ENCODE results near the gene DDB1.
A peak's percentile ranks its signal among the peaks of the same experiment; 100 is the strongest.

DDB1 gene

GRCh38 chr11:61290905-61291690, 41.8 kb downstream of the DDB1 start:
- Histone ChIP-seq H3K27me3 (replicated peaks in 2 of 5; ENCODE audit: control insufficient read depth in 4 of 5, insufficient read depth in 5 of 5, low read length in 4 of 5) (no peaks in the 10 kb centered on the region), H3K36me3 (ENCODE audit: control insufficient read depth in 4 of 4, insufficient read depth in 4 of 4, low read length in 3 of 4) (peaks cover 0 to 16% (median 3%) of the 10 kb centered on the region in 4 experiments), H3K27ac (ENCODE audit: insufficient read depth in 1 of 2, low read depth in 1 of 2, low read length in 2 of 2, poor library complexity in 1 of 2, severe bottlenecking in 2 of 2) (no peak overlapping the region), H3K9me3 (ENCODE audit: control extremely low read depth in 1 of 5, control insufficient read depth in 4 of 5, insufficient read depth in 2 of 5, low read depth in 1 of 5, low read length in 4 of 5) (no peaks in the 10 kb centered on the region), H3K4me1 (ENCODE audit: control extremely low read depth in 1 of 4, control insufficient read depth in 4 of 4, insufficient read depth in 4 of 4, low read length in 3 of 4) (peaks cover 0 to 27% (median 26%) of the 10 kb centered on the region in 4 experiments), H3K4me3 (ENCODE audit: control insufficient read depth in 1 of 7, extremely low read depth in 1 of 7, insufficient read depth in 4 of 7, low read depth in 2 of 7, low read length in 6 of 7) (no peak overlapping the region)
- ChIA-PET POLR2A (interaction anchor here (0.7 kb wide), 1 partner anchor 249 kb away, joined by 4 read pairs; no protein-coding TSS in a partner anchor), CTCF (interaction anchor here (0.6 to 2.1 kb wide), 3 partner anchors 29 to 38 kb away, joined by 3 to 7 read pairs (median 3); no protein-coding TSS in a partner anchor)
- peak in 2 of 3 donors; percentile 9 to 15 for DNase-seq
- WGBS (ENCODE audit: insufficient coverage): 97% methylated on average over 11 of the region's 12 CpGs

- Histone ChIP-seq H3K27ac (ENCODE audit: insufficient read depth in 1 of 2, low read depth in 1 of 2, low read length in 2 of 2, poor library complexity in 1 of 2, severe bottlenecking in 2 of 2) (peak overlapping the region in 1 of 2 experiments; percentile 54), H3K9me3 (ENCODE audit: control extremely low read depth in 1 of 5, control insufficient read depth in 4 of 5, insufficient read depth in 2 of 5, low read depth in 1 of 5, low read length in 4 of 5) (no peaks in the 10 kb centered on the region), H3K4me1 (ENCODE audit: control extremely low read depth in 1 of 4, control insufficient read depth in 4 of 4, insufficient read depth in 4 of 4, low read length in 3 of 4) (no peaks in the 10 kb centered on the region), H3K36me3 (ENCODE audit: control insufficient read depth in 4 of 4, insufficient read depth in 4 of 4, low read length in 3 of 4) (peaks cover 0 to 37% (median 15%) of the 10 kb centered on the region in 4 experiments), H3K27me3 (replicated peaks in 2 of 5; ENCODE audit: control insufficient read depth in 4 of 5, insufficient read depth in 5 of 5, low read length in 4 of 5) (no peaks in the 10 kb centered on the region), H3K4me3 (ENCODE audit: control insufficient read depth in 1 of 7, extremely low read depth in 1 of 7, insufficient read depth in 4 of 7, low read depth in 2 of 7, low read length in 6 of 7) (no peak overlapping the region)
- DNase-seq: peak; percentile 23 to 73 (median 48)
- whole genome bisulfite sequencing (ENCODE audit: insufficient coverage): 89% methylated on average over 14 of the region's 14 CpGs
- CTCF ChIA-PET: no interaction called here
- POLR2A ChIA-PET: no interaction called here
Measured at GRCh38 chr11:61287338-61287977, 45.4 kb downstream of the DDB1 start.

- no peak for DNase-seq
- Histone ChIP-seq H3K9me3 (ENCODE audit: control extremely low read depth in 1 of 5, control insufficient read depth in 4 of 5, insufficient read depth in 2 of 5, low read depth in 1 of 5, low read length in 4 of 5) (no peaks in the 10 kb centered on the region), H3K4me3 (ENCODE audit: control insufficient read depth in 1 of 7, extremely low read depth in 1 of 7, insufficient read depth in 4 of 7, low read depth in 2 of 7, low read length in 6 of 7) (no peak overlapping the region), H3K27me3 (replicated peaks in 2 of 5; ENCODE audit: control insufficient read depth in 4 of 5, insufficient read depth in 5 of 5, low read length in 4 of 5) (no peaks in the 10 kb centered on the region), H3K27ac (ENCODE audit: insufficient read depth in 1 of 2, low read depth in 1 of 2, low read length in 2 of 2, poor library complexity in 1 of 2, severe bottlenecking in 2 of 2) (no peak overlapping the region), H3K4me1 (ENCODE audit: control extremely low read depth in 1 of 4, control insufficient read depth in 4 of 4, insufficient read depth in 4 of 4, low read length in 3 of 4) (no peaks in the 10 kb centered on the region), H3K36me3 (ENCODE audit: control insufficient read depth in 4 of 4, insufficient read depth in 4 of 4, low read length in 3 of 4) (peaks cover 0 to 57% (median 26%) of the 10 kb centered on the region in 4 experiments)
- CTCF ChIA-PET: interaction anchor here (1.1 kb wide), 2 partner anchors 10 to 102 kb away, joined by 3 to 4 read pairs; no protein-coding TSS in a partner anchor
- POLR2A ChIA-PET: no interaction called here
- 88% methylated on average over 1 of the region's 4 CpGs for WGBS (ENCODE audit: insufficient coverage)
Measured at GRCh38 chr11:61283613-61284012, 49.3 kb downstream of the DDB1 start.

GRCh38 chr11:61281581-61282250, 51.2 kb downstream of the DDB1 start:
- H3K27ac ChIP-seq (ENCODE audit: insufficient read depth in 1 of 2, low read depth in 1 of 2, low read length in 2 of 2, poor library complexity in 1 of 2, severe bottlenecking in 2 of 2): no peak overlapping the region
- POLR2A ChIA-PET: interaction anchor here (0.8 kb wide), 1 partner anchor 12 kb away, joined by 3 read pairs; no protein-coding TSS in a partner anchor
- no peaks in the 10 kb centered on the region for H3K27me3 ChIP-seq (replicated peaks in 2 of 5; ENCODE audit: control insufficient read depth in 4 of 5, insufficient read depth in 5 of 5, low read length in 4 of 5)
- no peaks in the 10 kb centered on the region for H3K4me1 ChIP-seq (ENCODE audit: control extremely low read depth in 1 of 4, control insufficient read depth in 4 of 4, insufficient read depth in 4 of 4, low read length in 3 of 4)
- H3K9me3 ChIP-seq (ENCODE audit: control extremely low read depth in 1 of 5, control insufficient read depth in 4 of 5, insufficient read depth in 2 of 5, low read depth in 1 of 5, low read length in 4 of 5): no peaks in the 10 kb centered on the region
- H3K4me3 ChIP-seq (ENCODE audit: control insufficient read depth in 1 of 7, extremely low read depth in 1 of 7, insufficient read depth in 4 of 7, low read depth in 2 of 7, low read length in 6 of 7): no peak overlapping the region
- peaks cover 0 to 50% (median 27%) of the 10 kb centered on the region in 4 experiments for H3K36me3 ChIP-seq (ENCODE audit: control insufficient read depth in 4 of 4, insufficient read depth in 4 of 4, low read length in 3 of 4)
- CTCF ChIA-PET: interaction anchor here (1.2 kb wide), 1 partner anchor 104 kb away, joined by 4 read pairs; no protein-coding TSS in a partner anchor
- 82% methylated on average over 35 of the region's 35 CpGs for WGBS (ENCODE audit: insufficient coverage)
- DNase-seq: peak in 2 of 3 donors; percentile 22 to 33

GRCh38 chr11:61280883-61281580, 51.9 kb downstream of the DDB1 start:
- Histone ChIP-seq H3K27me3 (replicated peaks in 2 of 5; ENCODE audit: control insufficient read depth in 4 of 5, insufficient read depth in 5 of 5, low read length in 4 of 5) (no peaks in the 10 kb centered on the region), H3K9me3 (ENCODE audit: control extremely low read depth in 1 of 5, control insufficient read depth in 4 of 5, insufficient read depth in 2 of 5, low read depth in 1 of 5, low read length in 4 of 5) (no peaks in the 10 kb centered on the region), H3K27ac (ENCODE audit: insufficient read depth in 1 of 2, low read depth in 1 of 2, low read length in 2 of 2, poor library complexity in 1 of 2, severe bottlenecking in 2 of 2) (no peak overlapping the region), H3K4me1 (ENCODE audit: control extremely low read depth in 1 of 4, control insufficient read depth in 4 of 4, insufficient read depth in 4 of 4, low read length in 3 of 4) (no peaks in the 10 kb centered on the region), H3K4me3 (ENCODE audit: control insufficient read depth in 1 of 7, extremely low read depth in 1 of 7, insufficient read depth in 4 of 7, low read depth in 2 of 7, low read length in 6 of 7) (no peak overlapping the region), H3K36me3 (ENCODE audit: control insufficient read depth in 4 of 4, insufficient read depth in 4 of 4, low read length in 3 of 4) (peaks cover 0 to 48% (median 26%) of the 10 kb centered on the region in 4 experiments)
- POLR2A ChIA-PET: interaction anchor here (0.8 kb wide), 1 partner anchor 13 kb away, joined by 3 read pairs; no protein-coding TSS in a partner anchor
- WGBS (ENCODE audit: insufficient coverage): 94% methylated on average over 17 of the region's 20 CpGs
- CTCF ChIA-PET: interaction anchor here (1.1 to 1.2 kb wide), 2 partner anchors 104 kb away, joined by 3 to 4 read pairs; no protein-coding TSS in a partner anchor
- DNase-seq: no peak

GRCh38 chr11:61279934-61280659, 52.8 kb downstream of the DDB1 start:
- CTCF ChIA-PET: interaction anchor here (1.1 kb wide), 1 partner anchor 105 kb away, joined by 3 read pairs; no protein-coding TSS in a partner anchor
- Histone ChIP-seq H3K4me1 (ENCODE audit: control extremely low read depth in 1 of 4, control insufficient read depth in 4 of 4, insufficient read depth in 4 of 4, low read length in 3 of 4) (no peaks in the 10 kb centered on the region), H3K27ac (ENCODE audit: insufficient read depth in 1 of 2, low read depth in 1 of 2, low read length in 2 of 2, poor library complexity in 1 of 2, severe bottlenecking in 2 of 2) (no peak overlapping the region), H3K4me3 (ENCODE audit: control insufficient read depth in 1 of 7, extremely low read depth in 1 of 7, insufficient read depth in 4 of 7, low read depth in 2 of 7, low read length in 6 of 7) (no peak overlapping the region), H3K27me3 (replicated peaks in 2 of 5; ENCODE audit: control insufficient read depth in 4 of 5, insufficient read depth in 5 of 5, low read length in 4 of 5) (no peaks in the 10 kb centered on the region), H3K9me3 (ENCODE audit: control extremely low read depth in 1 of 5, control insufficient read depth in 4 of 5, insufficient read depth in 2 of 5, low read depth in 1 of 5, low read length in 4 of 5) (no peaks in the 10 kb centered on the region), H3K36me3 (ENCODE audit: control insufficient read depth in 4 of 4, insufficient read depth in 4 of 4, low read length in 3 of 4) (peaks cover 0 to 42% (median 23%) of the 10 kb centered on the region in 4 experiments)
- POLR2A ChIA-PET: no interaction called here
- no peak for DNase-seq
- WGBS (ENCODE audit: insufficient coverage): 97% methylated on average over 9 of the region's 12 CpGs
